Fibroblast of pulmonary artery (primary cell): ENCODE results near the gene PPP4R2.

Source experiments
- DNase-seq: peaks from one replicate; pipeline ENCODE4 v3.0.0-alpha.2; 2010; ENCODE audit warnings: low read depth
- H3K4me3 ChIP-seq: replicated peaks from 2 replicates; pipeline ENCODE4 v1.5.1; 2011; ENCODE audit warnings: low read depth, mild to moderate bottlenecking, control low read depth, low read length, moderate library complexity
- TF ChIP-seq, protein P1 (sequence below): IDR thresholded peaks from 2 replicates; pipeline ENCODE4 v1.5.1; 2011; ENCODE audit warnings: mild to moderate bottlenecking, control low read depth, low read length, inconsistent platforms; ENCODE audit errors: missing control alignments

The PPP4R2 gene

DNA sequence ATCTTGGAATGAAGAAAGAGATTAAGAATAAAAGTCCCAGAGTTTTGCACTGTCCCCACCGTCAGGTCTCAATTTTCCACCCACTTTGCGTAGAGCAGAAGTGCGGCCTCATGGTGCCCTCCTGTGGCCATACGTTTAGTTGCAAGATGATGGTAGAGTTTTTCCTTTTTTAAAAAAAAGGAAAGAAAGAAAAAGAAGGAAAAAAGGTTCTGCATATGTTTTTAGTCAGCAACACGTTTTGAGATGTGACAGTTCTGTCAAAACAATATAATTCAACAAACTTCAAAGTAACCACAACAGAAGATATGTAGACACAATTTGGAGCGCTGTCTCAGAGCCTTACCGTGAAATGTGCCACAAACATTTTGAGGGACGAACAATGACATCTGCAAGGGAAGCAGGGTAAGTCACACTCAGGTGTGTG lies 89.5 kb downstream of the PPP4R2 start:
- no peak overlapping the region for H3K4me3 ChIP-seq
- DNase-seq = peak; percentile 62
- TF ChIP-seq, protein P1, sequence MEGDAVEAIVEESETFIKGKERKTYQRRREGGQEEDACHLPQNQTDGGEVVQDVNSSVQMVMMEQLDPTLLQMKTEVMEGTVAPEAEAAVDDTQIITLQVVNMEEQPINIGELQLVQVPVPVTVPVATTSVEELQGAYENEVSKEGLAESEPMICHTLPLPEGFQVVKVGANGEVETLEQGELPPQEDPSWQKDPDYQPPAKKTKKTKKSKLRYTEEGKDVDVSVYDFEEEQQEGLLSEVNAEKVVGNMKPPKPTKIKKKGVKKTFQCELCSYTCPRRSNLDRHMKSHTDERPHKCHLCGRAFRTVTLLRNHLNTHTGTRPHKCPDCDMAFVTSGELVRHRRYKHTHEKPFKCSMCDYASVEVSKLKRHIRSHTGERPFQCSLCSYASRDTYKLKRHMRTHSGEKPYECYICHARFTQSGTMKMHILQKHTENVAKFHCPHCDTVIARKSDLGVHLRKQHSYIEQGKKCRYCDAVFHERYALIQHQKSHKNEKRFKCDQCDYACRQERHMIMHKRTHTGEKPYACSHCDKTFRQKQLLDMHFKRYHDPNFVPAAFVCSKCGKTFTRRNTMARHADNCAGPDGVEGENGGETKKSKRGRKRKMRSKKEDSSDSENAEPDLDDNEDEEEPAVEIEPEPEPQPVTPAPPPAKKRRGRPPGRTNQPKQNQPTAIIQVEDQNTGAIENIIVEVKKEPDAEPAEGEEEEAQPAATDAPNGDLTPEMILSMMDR = peak; percentile 72

DNA sequence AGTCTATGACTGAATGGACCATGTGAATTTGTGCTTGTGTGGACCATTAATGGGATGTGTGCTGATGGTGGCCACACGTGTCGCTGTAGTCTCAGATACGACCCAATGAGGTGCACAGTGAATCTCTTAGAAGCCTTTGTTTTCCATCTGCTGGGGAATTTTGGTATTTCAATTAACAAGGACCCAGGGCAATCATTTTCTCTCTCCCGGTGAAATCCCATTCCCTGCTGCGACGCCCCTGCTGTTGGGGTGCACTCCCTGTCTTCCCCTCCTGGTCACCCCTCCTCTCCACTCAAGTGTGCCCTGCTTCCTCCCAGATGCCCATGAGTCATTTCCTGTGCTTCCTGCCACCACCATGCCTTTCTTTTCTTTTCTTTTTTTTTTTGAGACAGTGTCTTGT lies 97.5 kb downstream of the PPP4R2 start:
- H3K4me3 ChIP-seq = no peak overlapping the region

DNA sequence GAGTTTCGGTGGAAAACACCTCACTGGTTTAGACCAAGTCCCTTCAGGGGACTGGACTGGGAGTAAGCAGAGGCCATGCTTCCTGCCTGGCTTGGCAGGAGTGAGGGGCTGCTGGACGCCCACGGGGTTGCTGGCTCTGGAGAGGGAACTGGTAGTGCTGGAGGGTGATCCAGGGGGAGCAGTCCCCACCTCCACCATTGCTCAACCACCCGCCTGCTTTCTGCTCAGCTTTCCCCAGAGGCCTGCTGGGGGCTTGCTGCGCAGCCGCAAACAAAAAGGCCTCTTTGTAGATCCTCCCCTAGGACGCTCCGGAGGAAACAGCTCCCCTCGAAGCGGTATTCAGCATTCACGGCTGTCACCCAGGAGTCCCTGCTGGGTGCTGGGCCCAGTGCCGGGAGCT lies 98.3 kb downstream of the PPP4R2 start:
- DNase-seq = no peak
- TF ChIP-seq, protein P1 = no peak
- no peak overlapping the region for H3K4me3 ChIP-seq

More for the DNA sequence above, 97.5 kb downstream of the PPP4R2 start:
- TF ChIP-seq, protein P1 = peak; percentile 5
- no peak for DNase-seq

DNA sequence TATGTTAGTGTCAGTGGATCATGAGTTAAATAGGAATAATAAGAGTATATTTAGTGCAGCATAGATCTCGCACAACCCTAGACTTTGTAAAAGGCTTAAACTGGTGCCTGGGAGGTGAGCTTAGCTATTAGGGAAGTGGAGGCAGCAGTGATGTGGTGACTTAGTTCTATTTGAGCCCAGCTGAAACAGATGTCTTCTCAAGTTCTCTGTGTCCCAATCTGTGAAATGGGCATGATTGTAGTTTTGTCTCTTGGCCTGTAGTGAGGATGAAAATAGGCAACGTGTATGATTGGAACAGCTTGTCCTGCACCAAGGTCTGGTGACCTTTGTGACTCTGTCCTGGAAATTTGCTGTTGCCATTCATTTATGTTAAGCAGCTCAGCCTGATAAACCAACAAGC lies 99.6 kb downstream of the PPP4R2 start:
- TF ChIP-seq, protein P1 = no peak
- H3K4me3 ChIP-seq = no peak overlapping the region
- DNase-seq = no peak

DNA sequence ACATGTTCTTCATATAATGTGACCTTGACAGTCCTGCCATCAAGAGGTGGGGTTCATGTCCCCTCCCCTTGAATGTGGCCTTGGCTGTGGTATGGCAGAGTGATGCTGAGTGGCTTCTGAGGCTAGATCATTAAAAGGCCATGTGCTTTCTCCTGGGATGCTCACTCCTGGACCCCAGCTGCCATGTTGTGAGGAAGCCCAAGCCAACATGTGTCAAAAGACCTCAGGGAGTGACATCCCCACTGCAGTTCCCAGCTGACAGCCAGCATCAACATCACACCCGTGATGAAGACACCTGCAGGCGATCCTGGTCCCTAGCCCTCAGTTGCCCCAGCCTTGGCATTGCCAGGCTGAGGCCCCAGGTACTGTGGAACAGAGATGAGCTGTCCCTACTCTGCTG lies 101.4 kb downstream of the PPP4R2 start:
- no peak overlapping the region for H3K4me3 ChIP-seq
- DNase-seq = no peak
- TF ChIP-seq, protein P1 = no peak

DNA sequence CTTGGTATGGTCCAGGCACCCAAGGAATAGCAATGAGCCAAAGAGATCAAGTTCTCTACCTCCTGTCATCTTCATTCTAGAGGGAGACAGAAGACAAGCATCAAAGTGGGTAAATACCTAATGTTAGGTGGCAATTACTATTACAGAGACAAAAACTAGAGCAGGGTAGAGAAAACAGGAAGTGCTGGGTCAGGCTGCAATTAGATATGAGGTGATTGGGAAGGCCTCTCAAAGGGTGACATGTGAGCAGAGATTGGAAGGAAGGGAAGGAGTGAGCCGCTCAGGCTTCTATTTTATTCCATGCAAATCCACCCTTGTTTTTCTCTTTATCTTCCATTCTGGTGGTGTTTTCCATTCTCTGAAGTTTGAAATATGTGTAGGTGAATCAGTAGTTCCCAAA lies 102.3 kb downstream of the PPP4R2 start:
- no peak overlapping the region for H3K4me3 ChIP-seq
- no peak for DNase-seq
- TF ChIP-seq, protein P1 = no peak

DNA sequence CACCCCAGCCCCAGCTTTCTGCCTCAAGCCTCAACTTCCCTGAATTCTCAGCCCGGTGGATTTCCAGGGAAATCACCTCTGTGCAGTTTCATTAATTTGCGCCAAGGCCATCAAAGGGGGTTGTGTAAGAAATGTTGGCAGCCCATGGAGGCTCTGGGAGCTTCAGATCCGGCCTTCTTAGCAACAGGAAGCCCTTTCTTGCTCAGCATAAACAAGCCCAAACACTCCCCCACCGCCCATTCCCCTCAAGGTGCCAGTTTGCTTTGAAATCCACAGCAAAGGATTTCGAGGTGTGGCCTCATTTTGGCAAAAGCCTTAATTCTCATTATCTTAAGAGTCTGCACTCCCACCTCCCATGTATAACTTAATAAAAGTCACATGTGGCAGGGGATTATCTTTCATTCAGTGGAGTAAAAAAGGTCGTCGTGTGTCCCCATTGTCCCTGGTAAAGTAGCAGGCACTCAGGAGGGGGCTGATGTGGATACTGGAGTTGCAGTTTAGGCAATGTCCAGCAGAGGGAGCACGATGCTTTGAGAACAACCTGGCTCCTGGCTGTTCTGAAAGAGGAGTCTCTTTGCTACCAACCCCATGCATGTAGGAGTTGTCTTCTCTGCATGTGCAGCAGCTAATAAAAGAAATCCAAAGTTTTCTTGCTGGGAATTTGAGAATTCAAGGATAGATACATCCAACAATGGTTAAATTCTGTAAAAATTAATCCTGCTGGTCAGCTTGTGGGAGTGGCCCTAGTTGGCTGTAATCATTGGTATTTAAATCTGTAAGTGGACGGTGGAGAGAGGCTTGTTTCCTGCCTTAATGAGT lies 104.3 kb downstream of the PPP4R2 start:
- TF ChIP-seq, protein P1 = peak; percentile 96
- H3K4me3 ChIP-seq = no peak overlapping the region
- DNase-seq = peak; percentile 85
